HepG2 (cell line): ENCODE measurements around the gene RHCE. TPM values are rescaled to one million over a fixed set of nuclear protein-coding genes. Genes with fewer than 3 reads are reported as not detected.
A peak's percentile ranks its signal among the peaks of the same experiment; 100 is the strongest.

ENCODE experiments used
- ATAC-seq: fragments of 200-7000 bp; cut with Tn5 transposase; 3 replicates; pipeline ENCODE4 v1.9.1; 2020; ENCODE audit warnings: mild to moderate bottlenecking, moderate library complexity
- BruUV-seq: library from RNA; stranded (reverse); fragments of 400-500 nt; replicated peaks from 2 replicates; lab custom pipeline; 2021; lab: Mats Ljungman, UMichigan
- CTCF ChIA-PET: fragments of 300-600 bp; formaldehyde crosslinking; extraction: SDS; loops from one replicate; lab custom pipeline; 2021; ENCODE audit warnings: low total read pairs, inconsistent platforms, low intra/inter-chr PET ratio; lab: Yijun Ruan, JAX
- POLR2A ChIA-PET: fragments of 350-600 bp; sonication (Branson Sonifier 250); formaldehyde crosslinking; loops from one replicate; lab custom pipeline; 2020; ENCODE audit warnings: antibody characterized with exemption, inconsistent platforms; lab: Yijun Ruan, JAX
- DNase-seq: peaks from one replicate; pipeline ENCODE4 v3.0.0-alpha.2; 2015; ENCODE audit warnings: low spot score
- FAIRE-seq: peaks from 3 replicates; lab custom pipeline; 2011; peaks lifted over from hg19 to GRCh38; lab: Jason Lieb, UNC
- H2AFZ ChIP-seq: one replicate; pipeline ENCODE4 v1.6.1; 2011; ENCODE audit warnings: low read length, inconsistent platforms
- H3K27ac ChIP-seq: fragments of 300-600 bp; 3 replicates; pipeline ENCODE4 v1.8.0; 2011; ENCODE audit warnings: mixed run types, mild to moderate bottlenecking, mixed read lengths, low read length, inconsistent platforms; ENCODE audit not compliant: insufficient read depth; ENCODE audit errors: extremely low read length
- H3K27me3 ChIP-seq, 2 experiments: fragments of 200-600 bp in 1 of 2; 2 replicates in 1 of 2; 3 replicates in 1 of 2; pipeline versions ENCODE4 v1.6.0 to v1.8.0; 2011; ENCODE audit warnings: low read length in 2 of 2, mild to moderate bottlenecking in 2 of 2, moderate library complexity in 2 of 2, inconsistent platforms in 1 of 2; ENCODE audit not compliant: insufficient read depth in 2 of 2, control insufficient read depth in 1 of 2
- H3K36me3 ChIP-seq, 2 experiments: fragments of 200-600 bp in 1 of 2; replicated peaks in 1 of 2; 2 replicates in 1 of 2; 3 replicates in 1 of 2; pipeline versions ENCODE4 v1.5.1 to v1.8.0; 2011; ENCODE audit warnings: low read length in 2 of 2, inconsistent platforms in 1 of 2; ENCODE audit not compliant: insufficient read depth in 2 of 2, control insufficient read depth in 1 of 2
- H3K4me1 ChIP-seq: 2 replicates; pipeline ENCODE4 v1.5.1; 2012; ENCODE audit warnings: low read length, inconsistent platforms; ENCODE audit not compliant: insufficient read depth
- H3K4me2 ChIP-seq: 2 replicates; pipeline ENCODE4 v1.6.0; 2011; ENCODE audit warnings: low read depth, low read length, inconsistent platforms
- H3K4me3 ChIP-seq, 3 experiments: fragments of 200-600 bp in 1 of 3; sonication (generic), shearing (Covaris generic) in 1 of 3; replicated peaks in 1 of 3; 2 replicates each; pipeline ENCODE4 v1.5.1; 2011 to 2016; ENCODE audit warnings: low read length in 3 of 3, inconsistent platforms in 2 of 3, low read depth in 2 of 3, mild to moderate bottlenecking in 2 of 3, control low read depth in 1 of 3, mixed read lengths in 1 of 3; ENCODE audit not compliant: insufficient read depth in 1 of 3
- H3K79me2 ChIP-seq: one replicate; pipeline ENCODE4 v1.6.1; 2011; ENCODE audit warnings: low read length, inconsistent platforms; ENCODE audit not compliant: insufficient read depth
- H3K9ac ChIP-seq: 2 replicates; pipeline ENCODE4 v1.6.0; 2011; ENCODE audit warnings: mild to moderate bottlenecking, low read depth, low read length, inconsistent platforms; ENCODE audit not compliant: insufficient read depth
- H3K9me3 ChIP-seq: 2 replicates; pipeline ENCODE4 v1.5.1; 2012; ENCODE audit warnings: mild to moderate bottlenecking, low read length
- H4K20me1 ChIP-seq: 2 replicates; pipeline ENCODE4 v1.6.0; 2011; ENCODE audit warnings: inconsistent platforms, mild to moderate bottlenecking, low read length, moderate library complexity; ENCODE audit not compliant: insufficient read depth
- EZH2 ChIP-seq: conservative IDR thresholded peaks from 2 replicates; pipeline ENCODE4 v1.6.1; 2012; ENCODE audit warnings: mild to moderate bottlenecking, low read depth, low read length, moderate library complexity
- HMG20A ChIP-seq: IDR thresholded peaks from 2 replicates; pipeline ENCODE4 v1.6.1; 2016; ENCODE audit warnings: borderline replicate concordance
- NFIB ChIP-seq: sonication (generic); formaldehyde crosslinking; IDR thresholded peaks from 2 replicates; pipeline ENCODE4 v1.9.0; 2021; ENCODE audit warnings: missing genetic modification reagents, mild to moderate bottlenecking, borderline replicate concordance
- RBAK ChIP-seq: sonication (generic); formaldehyde crosslinking; IDR thresholded peaks from 2 replicates; pipeline ENCODE4 v1.5.1; 2020; ENCODE audit warnings: mild to moderate bottlenecking, missing genetic modification reagents
- RBM39 ChIP-seq: fragments of 200-400 bp; formaldehyde crosslinking; IDR thresholded peaks from one replicate; pipeline ENCODE4 v1.6.1; 2018; ENCODE audit warnings: antibody characterized with exemption, mild to moderate bottlenecking, low read depth, low read length; ENCODE audit not compliant: poor library complexity, severe bottlenecking
- TARDBP ChIP-seq: sonication (generic); formaldehyde crosslinking; IDR thresholded peaks from 2 replicates; pipeline ENCODE4 v1.8.0; 2022; ENCODE audit warnings: mild to moderate bottlenecking, missing genetic modification reagents
- ZNF138 ChIP-seq: sonication (generic); formaldehyde crosslinking; IDR thresholded peaks from 2 replicates; pipeline ENCODE4 v1.5.0; 2020; ENCODE audit warnings: mild to moderate bottlenecking, low read depth, missing genetic modification reagents
- ZNF446 ChIP-seq: sonication (generic); formaldehyde crosslinking; IDR thresholded peaks from 2 replicates; pipeline ENCODE4 v1.5.0; 2020; ENCODE audit warnings: mild to moderate bottlenecking, missing genetic modification reagents
- ZNF777 ChIP-seq: sonication (generic); formaldehyde crosslinking; IDR thresholded peaks from 2 replicates; pipeline ENCODE4 v1.4.0; 2020; ENCODE audit warnings: missing genetic modification reagents
- WGBS: methylation state at CpG from one replicate; pipeline ENCODE4 v1.1.6; 2017; ENCODE audit warnings: low lambda C conversion rate; 5-methylcytosine and 5-hydroxymethylcytosine counted together
- in situ Hi-C: cut with HindIII; loops from 2 replicates; pipeline ENCODE4 v1.10.0; 2017; ENCODE audit warnings: low pct_unique_long_range_greater_than_20kb; ENCODE audit not compliant: extremely low pct_ligation_motif_present
- intact Hi-C: fragments of 100-400 bp; cut with micrococcal nuclease; formaldehyde crosslinking; loops from one replicate; pipeline ENCODE4 v1.10.0; 2022; ENCODE audit not compliant: unreplicated experiment
- polyA plus RNA-seq, 8 experiments: library from polyadenylated mRNA; depleted of rRNA in 3 of 8; stranded (reverse) in 7 of 8; unstranded in 1 of 8; fragments of >200 nt; fragmentation: Illumina TruSeq in 4 of 8; extraction: Trizol in 4 of 8; gene quantifications; 2 replicates each; pipeline versions ENCODE4 v1.2.1 to v1.2.3, GENCODE V29; 2011 to 2016; ENCODE audit warnings: low read depth in 4 of 8, missing spikeins in 1 of 8, mixed read lengths in 1 of 8; ENCODE audit not compliant: insufficient read depth in 1 of 8
- total RNA-seq, 5 experiments: library from RNA; depleted of rRNA; stranded (reverse); fragments of >200 nt; fragmentation: Illumina TruSeq; extraction: Trizol; gene quantifications; 2 replicates each; pipeline ENCODE4 v1.2.3, GENCODE V29; 2016; ENCODE audit warnings: low read depth in 1 of 5
- TF ChIP-seq, protein P1 (sequence below): sonication (generic); formaldehyde crosslinking; IDR thresholded peaks from 2 replicates; pipeline ENCODE4 v1.8.0; 2022; ENCODE audit warnings: mild to moderate bottlenecking, missing genetic modification reagents; ENCODE audit not compliant: insufficient replicate concordance
- TF ChIP-seq, protein P2 (sequence below): sonication (generic); formaldehyde crosslinking; IDR thresholded peaks from 2 replicates; pipeline ENCODE4 v1.5.0; 2020; ENCODE audit warnings: mild to moderate bottlenecking, missing genetic modification reagents
- TF ChIP-seq, protein P3 (sequence below): sonication (generic); formaldehyde crosslinking; IDR thresholded peaks from 2 replicates; pipeline ENCODE4 v1.4.0; 2020; ENCODE audit warnings: low read depth, mild to moderate bottlenecking, missing genetic modification reagents
- TF ChIP-seq, protein P4 (sequence below): sonication (generic); formaldehyde crosslinking; IDR thresholded peaks from 2 replicates; pipeline ENCODE4 v1.8.1; 2023; ENCODE audit warnings: mild to moderate bottlenecking, missing genetic modification reagents
- TF ChIP-seq, protein P5 (sequence below): sonication (generic); formaldehyde crosslinking; IDR thresholded peaks from 2 replicates; pipeline ENCODE4 v1.4.0; 2020; ENCODE audit warnings: missing genetic modification reagents

The RHCE gene
- total and polyA plus RNA-seq, 2 of the 13 experiments (the other 11 are each of a cell fraction or from before 2014, with no cell fraction given) = 0.30 TPM; not detected in 1

DNA sequence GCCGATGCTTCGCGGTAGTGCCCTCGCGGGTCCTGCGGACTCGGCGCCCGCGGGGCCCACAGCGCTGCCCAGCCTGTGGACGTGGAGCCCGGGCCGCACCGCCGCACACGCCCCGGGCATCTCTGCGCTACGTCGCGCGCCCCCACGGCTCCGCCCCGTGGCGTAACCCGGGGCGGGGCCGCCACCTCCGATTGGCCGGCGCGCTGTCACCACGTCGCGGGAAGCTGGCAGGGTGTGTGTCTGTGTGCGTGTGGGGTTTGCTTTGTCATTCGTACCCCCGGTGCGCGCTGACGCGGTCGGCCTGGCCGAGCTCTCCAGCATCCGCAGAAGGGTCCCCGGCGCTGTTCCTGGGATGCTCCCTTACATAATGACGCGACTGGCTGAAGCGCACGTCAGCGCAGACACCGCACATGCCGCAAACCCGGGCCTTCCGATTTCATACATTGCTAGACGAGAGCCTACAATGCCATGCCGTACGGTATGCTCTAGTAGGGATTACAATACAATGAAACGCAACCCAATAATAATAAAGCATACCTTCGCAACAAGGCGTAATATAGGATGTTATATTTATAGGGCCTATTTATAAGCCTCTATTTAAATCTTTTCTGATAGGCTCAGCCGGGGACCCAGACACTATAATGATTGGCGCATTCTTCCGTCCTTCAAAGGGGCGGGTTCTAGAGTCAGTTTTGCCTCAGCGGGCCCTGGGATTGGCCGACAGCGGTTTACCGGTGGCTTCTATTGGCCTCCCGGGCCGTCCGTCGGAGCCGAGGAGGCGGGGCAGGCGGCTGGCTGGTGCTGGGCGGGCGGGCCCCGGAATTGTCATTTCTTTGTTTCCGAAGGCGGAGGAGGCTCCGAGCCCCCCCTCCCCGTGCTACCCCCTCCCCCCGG lies 9.7 kb upstream of the RHCE start, which contains the start of gene MACO1:
Gene MACO1 (plus strand): TSS at position 825 of the 894 bp plus-strand sequence. CDS start 202 bp downstream, outside the sequence.
- under 1% methylated on average over 27 of the region's 87 CpGs for WGBS
- Histone ChIP-seq H3K9ac (peak within 1 kb of the TSS; percentile 83), H3K27ac (peak within 1 kb of the TSS; percentile 75), H3K36me3 (no peaks in the 10 kb centered on the region), H4K20me1 (peaks cover 19% of the 10 kb centered on the region), H3K4me1 (peaks cover 62% of the 10 kb centered on the region), H3K9me3 (no peaks in the 10 kb centered on the region), H3K4me2 (peak within 1 kb of the TSS; percentile 87), H2AFZ (peak within 1 kb of the TSS; percentile 80), H3K4me3 (peak within 1 kb of the TSS; percentile 85 to 94 (median 93)), H3K79me2 (peaks cover 37% of the 10 kb centered on the region), H3K27me3 (no peaks in the 10 kb centered on the region; a peak in 1 of 5 replicates)
- intact Hi-C loops (no loop called here), in situ Hi-C loops (no loop called here)
- ATAC-seq (peak; percentile 96), FAIRE-seq (peak; percentile 43), DNase-seq (peak; percentile 92)
- no TSS peak for BruUV-seq
- ChIA-PET CTCF (no interaction called here), POLR2A (interaction anchor here (1.1 to 1.3 kb wide), 3 partner anchors 28 to 197 kb away, joined by 3 to 7 read pairs (median 4); partner anchors contain the start of genes RSRP1 and SYF2)
- TF ChIP-seq, protein P1, sequence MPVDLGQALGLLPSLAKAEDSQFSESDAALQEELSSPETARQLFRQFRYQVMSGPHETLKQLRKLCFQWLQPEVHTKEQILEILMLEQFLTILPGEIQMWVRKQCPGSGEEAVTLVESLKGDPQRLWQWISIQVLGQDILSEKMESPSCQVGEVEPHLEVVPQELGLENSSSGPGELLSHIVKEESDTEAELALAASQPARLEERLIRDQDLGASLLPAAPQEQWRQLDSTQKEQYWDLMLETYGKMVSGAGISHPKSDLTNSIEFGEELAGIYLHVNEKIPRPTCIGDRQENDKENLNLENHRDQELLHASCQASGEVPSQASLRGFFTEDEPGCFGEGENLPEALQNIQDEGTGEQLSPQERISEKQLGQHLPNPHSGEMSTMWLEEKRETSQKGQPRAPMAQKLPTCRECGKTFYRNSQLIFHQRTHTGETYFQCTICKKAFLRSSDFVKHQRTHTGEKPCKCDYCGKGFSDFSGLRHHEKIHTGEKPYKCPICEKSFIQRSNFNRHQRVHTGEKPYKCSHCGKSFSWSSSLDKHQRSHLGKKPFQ (CRISPR knock-in tag) = no peak
- TF ChIP-seq, protein P2, sequence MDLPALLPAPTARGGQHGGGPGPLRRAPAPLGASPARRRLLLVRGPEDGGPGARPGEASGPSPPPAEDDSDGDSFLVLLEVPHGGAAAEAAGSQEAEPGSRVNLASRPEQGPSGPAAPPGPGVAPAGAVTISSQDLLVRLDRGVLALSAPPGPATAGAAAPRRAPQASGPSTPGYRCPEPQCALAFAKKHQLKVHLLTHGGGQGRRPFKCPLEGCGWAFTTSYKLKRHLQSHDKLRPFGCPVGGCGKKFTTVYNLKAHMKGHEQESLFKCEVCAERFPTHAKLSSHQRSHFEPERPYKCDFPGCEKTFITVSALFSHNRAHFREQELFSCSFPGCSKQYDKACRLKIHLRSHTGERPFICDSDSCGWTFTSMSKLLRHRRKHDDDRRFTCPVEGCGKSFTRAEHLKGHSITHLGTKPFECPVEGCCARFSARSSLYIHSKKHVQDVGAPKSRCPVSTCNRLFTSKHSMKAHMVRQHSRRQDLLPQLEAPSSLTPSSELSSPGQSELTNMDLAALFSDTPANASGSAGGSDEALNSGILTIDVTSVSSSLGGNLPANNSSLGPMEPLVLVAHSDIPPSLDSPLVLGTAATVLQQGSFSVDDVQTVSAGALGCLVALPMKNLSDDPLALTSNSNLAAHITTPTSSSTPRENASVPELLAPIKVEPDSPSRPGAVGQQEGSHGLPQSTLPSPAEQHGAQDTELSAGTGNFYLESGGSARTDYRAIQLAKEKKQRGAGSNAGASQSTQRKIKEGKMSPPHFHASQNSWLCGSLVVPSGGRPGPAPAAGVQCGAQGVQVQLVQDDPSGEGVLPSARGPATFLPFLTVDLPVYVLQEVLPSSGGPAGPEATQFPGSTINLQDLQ (CRISPR knock-in tag) = no peak
- TF ChIP-seq, protein P3, sequence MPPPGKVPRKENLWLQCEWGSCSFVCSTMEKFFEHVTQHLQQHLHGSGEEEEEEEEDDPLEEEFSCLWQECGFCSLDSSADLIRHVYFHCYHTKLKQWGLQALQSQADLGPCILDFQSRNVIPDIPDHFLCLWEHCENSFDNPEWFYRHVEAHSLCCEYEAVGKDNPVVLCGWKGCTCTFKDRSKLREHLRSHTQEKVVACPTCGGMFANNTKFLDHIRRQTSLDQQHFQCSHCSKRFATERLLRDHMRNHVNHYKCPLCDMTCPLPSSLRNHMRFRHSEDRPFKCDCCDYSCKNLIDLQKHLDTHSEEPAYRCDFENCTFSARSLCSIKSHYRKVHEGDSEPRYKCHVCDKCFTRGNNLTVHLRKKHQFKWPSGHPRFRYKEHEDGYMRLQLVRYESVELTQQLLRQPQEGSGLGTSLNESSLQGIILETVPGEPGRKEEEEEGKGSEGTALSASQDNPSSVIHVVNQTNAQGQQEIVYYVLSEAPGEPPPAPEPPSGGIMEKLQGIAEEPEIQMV (CRISPR knock-in tag) = no peak
- TF ChIP-seq NFIB (CRISPR knock-in tag) (no peak), ZNF777 (CRISPR knock-in tag) (peak; percentile 60), RBAK (no peak), RBM39 (no peak), ZNF138 (CRISPR knock-in tag) (no peak; the same call in 1 of the 2 replicates), HMG20A (CRISPR knock-in tag) (no peak), ZNF446 (CRISPR knock-in tag) (no peak; the same call in 1 of the 2 replicates), EZH2 (no peak), TARDBP (CRISPR knock-in tag) (no peak)
- TF ChIP-seq, protein P4, sequence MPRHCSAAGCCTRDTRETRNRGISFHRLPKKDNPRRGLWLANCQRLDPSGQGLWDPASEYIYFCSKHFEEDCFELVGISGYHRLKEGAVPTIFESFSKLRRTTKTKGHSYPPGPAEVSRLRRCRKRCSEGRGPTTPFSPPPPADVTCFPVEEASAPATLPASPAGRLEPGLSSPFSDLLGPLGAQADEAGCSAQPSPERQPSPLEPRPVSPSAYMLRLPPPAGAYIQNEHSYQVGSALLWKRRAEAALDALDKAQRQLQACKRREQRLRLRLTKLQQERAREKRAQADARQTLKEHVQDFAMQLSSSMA (CRISPR knock-in tag) = no peak
- TF ChIP-seq, protein P5, sequence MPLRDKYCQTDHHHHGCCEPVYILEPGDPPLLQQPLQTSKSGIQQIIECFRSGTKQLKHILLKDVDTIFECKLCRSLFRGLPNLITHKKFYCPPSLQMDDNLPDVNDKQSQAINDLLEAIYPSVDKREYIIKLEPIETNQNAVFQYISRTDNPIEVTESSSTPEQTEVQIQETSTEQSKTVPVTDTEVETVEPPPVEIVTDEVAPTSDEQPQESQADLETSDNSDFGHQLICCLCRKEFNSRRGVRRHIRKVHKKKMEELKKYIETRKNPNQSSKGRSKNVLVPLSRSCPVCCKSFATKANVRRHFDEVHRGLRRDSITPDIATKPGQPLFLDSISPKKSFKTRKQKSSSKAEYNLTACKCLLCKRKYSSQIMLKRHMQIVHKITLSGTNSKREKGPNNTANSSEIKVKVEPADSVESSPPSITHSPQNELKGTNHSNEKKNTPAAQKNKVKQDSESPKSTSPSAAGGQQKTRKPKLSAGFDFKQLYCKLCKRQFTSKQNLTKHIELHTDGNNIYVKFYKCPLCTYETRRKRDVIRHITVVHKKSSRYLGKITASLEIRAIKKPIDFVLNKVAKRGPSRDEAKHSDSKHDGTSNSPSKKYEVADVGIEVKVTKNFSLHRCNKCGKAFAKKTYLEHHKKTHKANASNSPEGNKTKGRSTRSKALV (CRISPR knock-in tag) = no peak
